Panc1 (cell line): ENCODE data around the gene P2RY14. TPM values are rescaled to one million over a fixed set of nuclear protein-coding genes. Genes with fewer than 3 reads are reported as not detected.
A peak's percentile ranks its signal among the peaks of the same experiment; 100 is the strongest.

Source experiments
- ATAC-seq: fragments of 200-7000 bp; cut with Tn5 transposase; 2 replicates; pipeline ENCODE4 v1.9.1; 2020; ENCODE audit warnings: mild to moderate bottlenecking, moderate library complexity
- BruUV-seq: library from RNA; stranded (reverse); fragments of 400-500 nt; replicated peaks from 2 replicates; lab custom pipeline; 2021; lab: Mats Ljungman, UMichigan
- CTCF ChIA-PET: fragments of 300-600 bp; sonication (Branson Sonifier 250); formaldehyde crosslinking; loops from one replicate; lab custom pipeline; 2022; ENCODE audit warnings: antibody characterized with exemption; lab: Charles Lee
- POLR2A ChIA-PET: fragments of 300-600 bp; sonication (Branson Sonifier 250); formaldehyde crosslinking; loops from one replicate; lab custom pipeline; 2022; ENCODE audit warnings: antibody characterized with exemption; lab: Charles Lee
- DNase-seq: peaks from one replicate; pipeline ENCODE4 v3.0.0-alpha.2; 2010; ENCODE audit warnings: low read depth, low spot score
- H3K27ac ChIP-seq: 2 replicates; pipeline ENCODE4 v1.5.1; 2011; ENCODE audit warnings: mild to moderate bottlenecking, low read length, inconsistent platforms
- H3K27me3 ChIP-seq: fragments of 200-500 bp; sonication (Bioruptor generic); 2 replicates; pipeline ENCODE4 v1.6.0; 2014; ENCODE audit warnings: low read length, inconsistent platforms; ENCODE audit not compliant: control insufficient read depth, insufficient read depth
- H3K36me3 ChIP-seq: fragments of 200-500 bp; sonication (Bioruptor generic); 2 replicates; pipeline ENCODE4 v1.5.1; 2014; ENCODE audit warnings: inconsistent platforms, mild to moderate bottlenecking, low read length, moderate library complexity; ENCODE audit not compliant: control insufficient read depth, insufficient read depth
- H3K4me1 ChIP-seq: 2 replicates; pipeline ENCODE4 v1.5.1; 2011; ENCODE audit warnings: inconsistent platforms, mild to moderate bottlenecking, low read length, moderate library complexity; ENCODE audit not compliant: control insufficient read depth, insufficient read depth
- H3K4me3 ChIP-seq, 2 experiments: 2 replicates each; pipeline ENCODE4 v1.5.1; 2011 to 2012; ENCODE audit warnings: low read depth in 2 of 2, low read length in 2 of 2, mild to moderate bottlenecking in 2 of 2, inconsistent platforms in 1 of 2, moderate library complexity in 1 of 2
- H3K9me3 ChIP-seq: fragments of 200-500 bp; sonication (Bioruptor generic); 2 replicates; pipeline ENCODE4 v1.5.1; 2014; ENCODE audit warnings: low read depth, mild to moderate bottlenecking, inconsistent platforms, low read length, moderate library complexity; ENCODE audit not compliant: control insufficient read depth, insufficient read depth
- CTCF ChIP-seq: fragments of 450-650 bp; IDR thresholded peaks from 2 replicates; pipeline ENCODE4 v1.5.1; 2017; ENCODE audit warnings: mild to moderate bottlenecking
- POLR2AphosphoS5 ChIP-seq: IDR thresholded peaks from 2 replicates; pipeline ENCODE4 v1.6.1; 2012; ENCODE audit warnings: mild to moderate bottlenecking, low read depth, low read length, moderate library complexity
- REST ChIP-seq, 2 experiments: IDR thresholded peaks; 2 replicates each; pipeline ENCODE4 v1.6.1; 2011 to 2012; ENCODE audit warnings: low read depth in 2 of 2, control low read depth in 1 of 2, low read length in 1 of 2, mild to moderate bottlenecking in 1 of 2, moderate library complexity in 1 of 2; ENCODE audit not compliant: insufficient read depth in 1 of 2
- SIN3A ChIP-seq: IDR thresholded peaks from 2 replicates; pipeline ENCODE4 v1.6.1; 2012; ENCODE audit warnings: low read depth, mild to moderate bottlenecking, low read length, moderate library complexity, borderline replicate concordance; ENCODE audit not compliant: insufficient read depth
- TCF7L2 ChIP-seq: IDR thresholded peaks from 2 replicates; pipeline ENCODE4 v1.6.1; 2011; ENCODE audit warnings: mild to moderate bottlenecking, low read depth, low read length, inconsistent platforms
- in situ Hi-C: cut with HindIII; loops from 2 replicates; pipeline ENCODE4 v1.10.0; 2016; ENCODE audit warnings: low sequenced_read_pairs, low pct_unique_long_range_greater_than_20kb
- intact Hi-C: fragments of 100-400 bp; cut with micrococcal nuclease; formaldehyde crosslinking; loops from one replicate; pipeline ENCODE4 v1.10.0; 2022; ENCODE audit not compliant: unreplicated experiment
- total RNA-seq: library from RNA; stranded (reverse); gene quantifications from one replicate; pipeline ENCODE4 v1.2.1, GENCODE V29; 2021; ENCODE audit not compliant: unreplicated experiment

P2RY14 gene
- total RNA-seq, 1 experiment from 2014 or later = not detected

GRCh38 chr3:151305775-151306151, 27.4 kb upstream of the P2RY14 start:
- DNase-seq (no peak), ATAC-seq (no peak)
- CTCF ChIA-PET = no interaction called here
- H3K4me3 ChIP-seq = no peak overlapping the region
- no peak for TF ChIP-seq TCF7L2
- no peak for TF ChIP-seq CTCF
- TF ChIP-seq POLR2AphosphoS5 = no peak
- H3K36me3 ChIP-seq = no peaks in the 10 kb centered on the region
- H3K27me3 ChIP-seq = no peaks in the 10 kb centered on the region
- in situ Hi-C loops = no loop called here
- no peaks in the 10 kb centered on the region for H3K4me1 ChIP-seq
- no peaks in the 10 kb centered on the region for H3K9me3 ChIP-seq
- intact Hi-C loops = no loop called here
- no peak overlapping the region for H3K27ac ChIP-seq
- no TSS peak for BruUV-seq
- POLR2A ChIA-PET = no interaction called here

- no peaks in the 10 kb centered on the region for H3K4me1 ChIP-seq
- no peak for DNase-seq
- intact Hi-C loops = no loop called here
Measured at GRCh38 chr3:151305060-151305774, 26.9 kb upstream of the P2RY14 start.

GRCh38 chr3:151303751-151304150, 25.4 kb upstream of the P2RY14 start:
- intact Hi-C loops (no loop called here), in situ Hi-C loops (no loop called here)
- Histone ChIP-seq H3K9me3 (no peaks in the 10 kb centered on the region), H3K36me3 (no peaks in the 10 kb centered on the region), H3K27ac (no peak overlapping the region), H3K27me3 (no peaks in the 10 kb centered on the region), H3K4me1 (no peaks in the 10 kb centered on the region), H3K4me3 (no peak overlapping the region)
- ChIA-PET CTCF (no interaction called here), POLR2A (no interaction called here)
- TF ChIP-seq TCF7L2 = no peak
- no peak for TF ChIP-seq POLR2AphosphoS5
- TF ChIP-seq REST (IDR thresholded peaks at IDR 0.05; ENCODE audit: insufficient read depth in 1 of 2, low read depth in 2 of 2, low read length in 1 of 2) = no peak
- no peak for TF ChIP-seq CTCF
- no peak for TF ChIP-seq SIN3A
- no TSS peak for BruUV-seq
- no peak for DNase-seq
- no peak for ATAC-seq

More at GRCh38 chr3:151305060-151305774, 26.9 kb upstream of the P2RY14 start:
- H3K9me3 ChIP-seq = no peaks in the 10 kb centered on the region
- POLR2A ChIA-PET = no interaction called here
- in situ Hi-C loops = no loop called here
- CTCF ChIA-PET = no interaction called here
- TF ChIP-seq SIN3A (no peak), TCF7L2 (0 out of 2 replicates have a peak, but pooled peaks have one; percentile 42), POLR2AphosphoS5 (no peak)
- no peaks in the 10 kb centered on the region for H3K27me3 ChIP-seq
- H3K4me3 ChIP-seq = no peak overlapping the region
- peak; percentile 94 for ATAC-seq
- no peaks in the 10 kb centered on the region for H3K36me3 ChIP-seq
- H3K27ac ChIP-seq = no peak overlapping the region
- BruUV-seq = no TSS peak
